HG02840 (cell line): ENCODE measurements around the gene ZNF785.
"Not testable (repeated sequence)": the region's sequence is repeated elsewhere in the genome, so short reads cannot be mapped to it uniquely, and the experiment has no call there.

Source experiments
- ATAC-seq: cut with Tn5 transposase; IDR thresholded peaks from one replicate; pipeline ENCODE4 v1.9.1; 2021; ENCODE audit warnings: mild to moderate bottlenecking, moderate library complexity, moderate number of reproducible peaks; ENCODE audit not compliant: unreplicated experiment, low FRiP score

The ZNF785 gene

GRCh38 chr16:30585400-30586191 is at the start of gene ZNF785:
ZNF785 (minus strand) TSS chr16:30585697; CDS start chr16:30585611, 86 bp downstream.
- ATAC-seq: peak; percentile 86

GRCh38 chr16:30633526-30633925 is 48.0 kb upstream of the ZNF785 start:
- ATAC-seq: no peak

- ATAC-seq: not testable (repeated sequence)
These were observed 47.0 kb upstream of the ZNF785 start for GRCh38 chr16:30632454-30632853.

- no peak for ATAC-seq
These were observed 43.4 kb upstream of the ZNF785 start for GRCh38 chr16:30628628-30629540.

GRCh38 chr16:30626236-30626635 is 40.7 kb upstream of the ZNF785 start:
- ATAC-seq: no peak

- no peak for ATAC-seq
These were observed 38.2 kb upstream of the ZNF785 start for GRCh38 chr16:30623536-30624283.

DNA sequence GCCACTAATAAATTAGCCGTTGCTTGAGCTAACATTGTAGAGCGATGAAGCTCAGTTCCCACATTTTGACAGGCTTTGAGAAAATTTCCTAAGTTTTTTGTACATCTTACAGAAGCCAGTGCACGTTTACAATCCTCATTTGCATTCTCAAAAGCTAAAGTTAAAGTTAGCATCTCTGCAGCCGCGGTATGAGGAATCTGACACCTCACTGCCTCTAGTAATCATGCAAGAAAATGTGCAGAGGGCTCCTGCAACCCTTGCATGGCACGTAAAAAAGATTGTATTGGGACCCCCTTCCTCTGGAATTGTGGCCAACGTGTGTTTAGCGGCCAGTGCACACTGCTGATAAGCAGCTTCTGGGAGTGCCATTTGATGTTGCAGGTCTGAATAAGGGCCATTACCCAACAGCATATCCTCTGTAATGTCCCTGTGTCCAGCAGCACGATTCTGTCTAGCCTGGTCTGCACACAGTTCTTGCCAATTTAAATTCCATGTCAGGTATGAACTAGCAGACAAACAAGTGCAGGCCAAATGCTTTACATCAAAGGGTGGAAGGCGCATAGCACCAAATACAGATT is 37.0 kb upstream of the ZNF785 start:
- ATAC-seq: no peak

DNA sequence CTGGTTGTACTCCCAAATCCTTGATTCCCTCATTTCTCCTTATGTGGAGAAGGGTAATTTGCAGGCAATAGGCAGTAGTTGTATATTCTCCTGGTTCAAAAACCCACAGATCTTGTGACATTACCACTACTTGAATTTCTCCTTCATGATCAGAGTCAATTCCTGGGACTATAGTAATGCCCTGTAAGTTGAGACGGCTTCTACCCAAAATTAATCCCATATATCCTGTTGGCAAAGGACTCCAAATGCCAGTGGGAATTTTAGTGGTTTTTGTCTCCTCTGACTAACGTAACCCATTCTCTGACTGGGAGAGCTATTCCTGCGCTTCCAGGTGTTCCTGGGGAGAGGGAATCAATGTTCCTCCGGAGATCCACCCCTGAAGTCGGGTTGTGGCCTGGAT is 36.3 kb upstream of the ZNF785 start:
- no peak for ATAC-seq

- ATAC-seq: no peak
These were observed 34.7 kb upstream of the ZNF785 start for GRCh38 chr16:30620169-30620568.

GRCh38 chr16:30619638-30620037 is 34.1 kb upstream of the ZNF785 start:
- ATAC-seq: no peak

DNA sequence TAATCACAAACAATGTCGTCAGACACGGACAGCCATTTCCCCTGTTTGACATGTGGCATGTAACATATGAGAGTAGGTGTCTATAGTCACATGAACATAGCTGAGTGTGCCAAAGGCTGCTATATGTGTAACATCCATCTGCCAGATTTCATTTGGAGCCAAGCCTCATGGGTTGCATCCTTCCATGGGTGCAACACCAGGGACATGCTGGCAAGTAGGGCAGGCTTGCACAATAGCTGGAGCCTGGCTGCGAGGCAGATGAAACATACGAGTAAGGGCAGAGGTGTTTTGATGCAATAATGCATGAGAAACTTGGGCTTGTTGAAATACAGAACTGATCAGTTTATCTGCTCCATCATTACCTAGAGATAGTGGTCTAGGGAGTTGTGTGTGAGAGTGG is 33.7 kb upstream of the ZNF785 start:
- no peak for ATAC-seq

DNA sequence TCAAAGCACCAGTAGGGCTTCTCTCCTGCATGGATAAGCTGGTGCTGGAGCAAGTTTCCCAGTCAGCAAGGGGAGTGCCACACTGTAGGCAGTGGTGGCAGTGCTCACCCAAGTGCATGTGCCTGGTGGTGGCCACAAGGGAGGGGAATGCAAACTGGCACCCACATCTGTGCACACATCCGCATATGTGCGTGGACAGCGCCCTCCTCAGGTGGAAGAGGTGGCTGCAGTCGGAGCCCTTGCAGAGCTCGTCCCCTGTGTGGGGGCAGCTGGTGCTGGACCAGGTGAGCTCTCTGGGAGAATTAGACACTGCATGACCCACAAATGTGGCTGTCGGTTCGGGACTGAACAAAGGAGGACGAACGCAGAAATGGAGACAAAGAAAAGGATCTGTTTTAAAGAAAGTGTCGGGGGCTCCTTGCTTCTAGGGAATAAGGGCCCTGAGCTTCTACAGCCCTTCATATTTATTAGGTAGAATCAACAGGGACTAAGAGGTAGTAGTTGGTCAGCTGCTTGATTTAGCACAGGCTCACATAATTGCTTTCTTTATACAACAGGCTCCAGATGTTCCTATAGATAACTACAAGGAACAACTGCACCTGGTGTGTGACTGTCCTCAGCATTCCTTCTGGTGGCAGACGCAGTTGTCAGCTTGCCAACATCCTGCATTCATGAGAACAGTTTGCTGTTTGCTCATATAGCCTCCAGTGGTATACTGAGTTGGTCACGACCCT is 30.0 kb upstream of the ZNF785 start:
- ATAC-seq: no peak

DNA sequence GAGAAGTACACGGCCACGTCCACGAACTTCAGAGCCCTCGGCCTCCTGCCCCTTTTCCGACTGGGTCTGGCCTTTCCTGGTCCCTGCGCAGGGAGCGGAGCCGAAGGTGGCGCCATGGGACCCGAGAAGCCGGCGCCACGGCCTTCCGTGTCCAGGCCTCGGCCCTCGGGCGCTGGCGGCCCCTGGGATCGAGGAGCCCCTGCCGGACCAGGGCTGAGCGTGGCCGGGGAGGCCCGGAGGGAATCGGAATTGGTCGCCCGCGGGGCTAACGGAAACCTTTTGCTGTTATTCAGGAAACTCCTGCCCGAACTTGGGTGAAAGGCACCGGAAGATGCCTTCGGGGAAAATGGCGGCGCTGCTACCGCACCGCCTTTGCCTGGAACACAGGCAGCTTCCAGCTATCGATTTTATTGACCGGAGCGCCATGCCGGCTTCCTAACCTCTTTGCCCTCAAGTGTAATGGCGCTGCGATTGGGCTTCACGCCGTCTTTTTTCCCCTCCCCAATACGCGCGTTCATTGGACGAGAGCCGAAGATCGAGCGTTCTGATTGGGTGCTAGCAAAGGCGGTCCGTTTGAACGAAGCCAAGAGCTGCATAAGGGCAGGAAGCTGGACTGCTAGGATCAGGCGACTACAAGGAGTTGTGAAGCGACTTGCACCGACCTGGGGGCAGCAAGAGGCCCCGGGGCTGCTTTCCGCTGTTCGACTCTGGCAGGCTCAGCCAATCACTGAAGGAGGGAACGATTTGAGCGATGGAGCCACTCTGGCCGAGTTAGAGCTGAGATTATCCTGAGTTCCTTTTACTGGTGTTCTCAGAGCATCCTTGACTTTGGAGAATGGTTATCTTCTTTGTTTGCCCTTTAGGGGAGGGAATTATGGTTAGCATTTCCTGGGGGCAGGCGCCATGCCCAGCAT is 24.7 kb upstream of the ZNF785 start, which contains the start of gene ZNF689:
Gene ZNF689 (minus strand): TSS at position 464 of the 914 bp plus-strand sequence. CDS start 348 bp downstream, at position 116.
- peak; percentile 71 for ATAC-seq

DNA sequence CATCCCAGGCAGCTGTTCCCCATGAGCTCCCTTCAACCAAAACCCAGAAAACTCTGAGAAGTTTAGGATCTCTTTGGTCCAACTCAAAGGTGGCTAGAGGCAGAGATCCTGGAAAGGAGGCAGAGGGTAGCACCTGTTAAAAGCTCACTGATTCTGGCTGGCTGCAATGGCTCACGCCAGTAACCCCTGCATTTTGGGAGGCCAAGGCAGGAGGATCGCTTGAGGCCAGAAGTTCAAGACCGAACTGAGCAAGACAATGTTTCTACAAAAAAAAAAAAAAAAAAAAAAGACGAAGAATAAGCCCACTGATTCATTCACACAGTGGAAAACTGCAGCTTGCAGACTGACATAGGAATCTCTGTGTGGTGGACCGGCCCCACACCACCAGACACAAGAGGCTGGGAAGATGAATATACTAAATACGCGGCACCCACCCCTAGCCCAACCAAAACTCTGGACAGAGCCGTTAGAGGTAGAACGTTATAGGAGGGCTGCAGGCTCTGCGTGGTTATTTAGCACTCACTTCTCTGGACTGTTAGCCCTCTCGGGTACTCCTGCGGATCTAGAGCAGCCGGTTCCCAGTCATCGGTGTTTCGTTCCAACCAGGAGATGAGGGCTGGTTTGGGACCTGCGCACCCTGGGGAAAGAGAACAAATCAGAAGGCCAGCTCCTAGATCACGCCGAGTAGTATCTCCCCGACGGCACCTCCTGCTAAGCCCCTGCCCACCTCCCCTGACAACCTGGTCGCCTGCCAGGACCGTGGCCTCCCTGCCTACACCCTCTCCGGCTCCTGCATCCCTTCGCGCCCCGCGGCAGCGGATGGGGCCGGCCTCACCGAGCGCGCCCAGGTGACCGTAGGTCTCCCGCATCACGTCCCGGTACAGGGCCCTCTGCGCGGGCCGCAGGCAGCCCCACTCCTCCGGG is 23.8 kb upstream of the ZNF785 start:
- peak; percentile 37 for ATAC-seq

DNA sequence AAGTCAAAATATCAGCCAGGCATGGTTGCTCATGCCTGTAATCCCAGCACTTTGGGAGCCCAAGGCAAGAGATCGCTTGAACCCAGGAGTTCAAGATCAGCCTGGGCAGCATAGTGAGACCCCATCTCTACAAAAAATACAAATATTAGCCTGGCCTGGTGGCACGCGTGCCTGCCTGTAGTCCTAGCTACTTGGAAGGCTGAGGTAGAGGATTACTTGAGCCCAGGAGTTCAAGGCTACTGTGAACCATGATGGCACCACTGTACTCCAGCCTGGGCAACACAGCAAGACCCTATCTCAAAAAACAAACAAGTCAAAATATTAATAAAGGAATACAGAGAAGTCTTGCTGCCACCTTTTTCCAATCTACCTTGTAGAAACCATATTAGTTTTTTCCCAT is 20.5 kb upstream of the ZNF785 start:
- ATAC-seq: no peak

DNA sequence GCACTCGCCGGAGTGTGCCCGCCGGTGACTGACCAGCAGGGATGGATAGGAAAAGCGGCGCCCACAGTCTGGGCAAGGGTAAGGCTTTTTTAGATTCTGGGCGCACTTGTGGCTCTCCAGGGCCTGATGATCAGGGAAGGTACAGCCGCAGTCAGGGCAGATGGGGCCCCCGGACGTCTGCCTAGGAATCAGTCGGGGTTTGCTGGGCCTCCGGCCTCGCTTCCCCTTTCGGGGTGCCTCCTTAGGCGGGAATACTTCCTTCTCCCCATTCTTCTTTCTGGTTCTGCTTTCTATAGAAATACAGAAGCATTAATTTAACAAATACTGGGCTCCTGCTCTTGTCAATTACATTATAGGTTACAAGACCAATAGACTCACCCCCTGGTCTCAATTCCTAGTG is 19.7 kb upstream of the ZNF785 start:
- no peak for ATAC-seq

- no peak for ATAC-seq
These were observed 18.9 kb upstream of the ZNF785 start for GRCh38 chr16:30604316-30604947.
